Common myeloid progenitor, CD34-positive (primary cell): ENCODE results near the gene BEX1.
"Not testable (repeated sequence)": the region's sequence is repeated elsewhere in the genome, so short reads cannot be mapped to it uniquely, and the experiment has no call there.

Source experiments
- CTCF ChIA-PET: fragments of 350-600 bp; sonication (Branson Sonifier 250); formaldehyde crosslinking; loops from one replicate; lab custom pipeline; 2021; ENCODE audit warnings: antibody characterized with exemption; lab: Charles Lee
- POLR2A ChIA-PET: fragments of 350-600 bp; sonication (Branson Sonifier 250); formaldehyde crosslinking; loops from one replicate; lab custom pipeline; 2021; ENCODE audit warnings: antibody characterized with exemption; lab: Charles Lee
- DNase-seq, 3 donors: peaks; one replicate each; pipeline versions ENCODE4 v3.0.0 to v3.0.0-alpha.2; 2013
- H3K27ac ChIP-seq, 2 experiments: 1 replicate in 1 of 2; 2 replicates in 1 of 2; pipeline ENCODE4 v1.7.0; 2013; ENCODE audit warnings: inconsistent platforms in 2 of 2, low read length in 2 of 2, mild to moderate bottlenecking in 2 of 2, low read depth in 1 of 2, moderate library complexity in 1 of 2; ENCODE audit not compliant: severe bottlenecking in 2 of 2, insufficient read depth in 1 of 2, poor library complexity in 1 of 2
- H3K27me3 ChIP-seq, 5 experiments: replicated peaks in 2 of 5; 1 replicate in 3 of 5; 2 replicates in 2 of 5; pipeline versions ENCODE4 v1.6.1 to v1.7.0; 2013; ENCODE audit warnings: low read length in 4 of 5, mild to moderate bottlenecking in 2 of 5, moderate library complexity in 2 of 5, inconsistent platforms in 1 of 5; ENCODE audit not compliant: insufficient read depth in 5 of 5, control insufficient read depth in 4 of 5
- H3K36me3 ChIP-seq, 4 experiments: 1 replicate in 2 of 4; 2 replicates in 2 of 4; pipeline versions ENCODE4 v1.6.1 to v1.7.0; 2013; ENCODE audit warnings: low read length in 3 of 4, control low read depth in 1 of 4, mild to moderate bottlenecking in 1 of 4; ENCODE audit not compliant: control insufficient read depth in 4 of 4, insufficient read depth in 4 of 4
- H3K4me1 ChIP-seq, 4 experiments: 1 replicate in 3 of 4; 2 replicates in 1 of 4; pipeline versions ENCODE4 v1.6.1 to v1.7.1; 2013; ENCODE audit warnings: low read length in 3 of 4, mild to moderate bottlenecking in 3 of 4, control low read depth in 1 of 4, inconsistent platforms in 1 of 4, moderate library complexity in 1 of 4; ENCODE audit not compliant: control insufficient read depth in 4 of 4, insufficient read depth in 4 of 4; ENCODE audit errors: control extremely low read depth in 1 of 4
- H3K4me3 ChIP-seq, 7 experiments: 1 replicate in 4 of 7; 2 replicates in 3 of 7; pipeline versions ENCODE4 v1.5.1 to v1.7.0; 2013; ENCODE audit warnings: mild to moderate bottlenecking in 7 of 7, low read length in 6 of 7, moderate library complexity in 6 of 7, inconsistent platforms in 2 of 7, low read depth in 2 of 7, control low read depth in 1 of 7; ENCODE audit not compliant: insufficient read depth in 4 of 7, control insufficient read depth in 1 of 7; ENCODE audit errors: extremely low read depth in 1 of 7
- H3K9me3 ChIP-seq, 5 experiments: 1 replicate in 4 of 5; 2 replicates in 1 of 5; pipeline versions ENCODE4 v1.6.1 to v1.7.1; 2013; ENCODE audit warnings: low read length in 4 of 5, mild to moderate bottlenecking in 2 of 5, inconsistent platforms in 1 of 5, low read depth in 1 of 5, moderate library complexity in 1 of 5; ENCODE audit not compliant: control insufficient read depth in 4 of 5, insufficient read depth in 2 of 5; ENCODE audit errors: control extremely low read depth in 1 of 5
- WGBS: methylation state at CpG from one replicate; pipeline ENCODE4 v1.1.5; 2013; ENCODE audit not compliant: insufficient coverage; 5-methylcytosine and 5-hydroxymethylcytosine counted together

Gene BEX1

GRCh38 chrX:103063191-103063845 lies 653 bp downstream of the BEX1 start:
- DNase-seq, result peak; percentile 25 to 68 (median 62)
- POLR2A ChIA-PET, result no interaction called here

GRCh38 chrX:103061486-103061885 lies 2.5 kb downstream of the BEX1 start:
- Histone ChIP-seq H3K9me3 (no peaks in the 10 kb centered on the region), H3K4me3 (no peak overlapping the region), H3K27ac (no peak overlapping the region), H3K4me1 (peaks cover 0 to 10% (median 2%) of the 10 kb centered on the region in 4 experiments), H3K36me3 (no peaks in the 10 kb centered on the region), H3K27me3 (peaks cover 0 to 7% (median 2%) of the 10 kb centered on the region in 5 experiments)
- WGBS, result 71% methylated on average over 3 of the region's 3 CpGs
- no peak for DNase-seq
- CTCF ChIA-PET, result no interaction called here
- POLR2A ChIA-PET, result interaction anchor here (0.6 kb wide), 1 partner anchor 192 kb away, joined by 4 read pairs; no protein-coding TSS in a partner anchor

More at GRCh38 chrX:103063191-103063845, 653 bp downstream of the BEX1 start:
- WGBS, result 23% methylated on average over 9 of the region's 34 CpGs
- CTCF ChIA-PET, result no interaction called here
- Histone ChIP-seq H3K9me3 (no peaks in the 10 kb centered on the region), H3K4me3 (peak overlapping the region in 6 of 7 experiments; percentile 42 to 64 (median 55)), H3K27me3 (peaks cover 0 to 7% (median 0%) of the 10 kb centered on the region in 5 experiments), H3K36me3 (no peaks in the 10 kb centered on the region), H3K27ac (no peak overlapping the region), H3K4me1 (peaks cover 0 to 10% (median 2%) of the 10 kb centered on the region in 4 experiments)

GRCh38 chrX:103056902-103057301 lies 7.1 kb downstream of the BEX1 start:
- no peak for DNase-seq
- no peaks in the 10 kb centered on the region for H3K4me1 ChIP-seq
- no peaks in the 10 kb centered on the region for H3K36me3 ChIP-seq
- 75% methylated on average over 1 of the region's 2 CpGs for WGBS
- CTCF ChIA-PET, result no interaction called here
- peaks cover 0 to 2% (median 0%) of the 10 kb centered on the region in 5 experiments for H3K27me3 ChIP-seq
- POLR2A ChIA-PET, result no interaction called here
- H3K27ac ChIP-seq, result no peak overlapping the region
- H3K9me3 ChIP-seq, result no peaks in the 10 kb centered on the region
- H3K4me3 ChIP-seq, result no peak overlapping the region

- Histone ChIP-seq H3K27ac (no peak overlapping the region), H3K27me3 (peaks cover 0 to 5% (median 2%) of the 10 kb centered on the region in 5 experiments), H3K4me3 (no peak overlapping the region), H3K4me1 (no peaks in the 10 kb centered on the region), H3K9me3 (no peaks in the 10 kb centered on the region), H3K36me3 (no peaks in the 10 kb centered on the region)
- ChIA-PET CTCF (no interaction called here), POLR2A (no interaction called here)
- DNase-seq, result no peak
Observed at GRCh38 chrX:103052625-103053024, 11.3 kb downstream of the BEX1 start.

- Histone ChIP-seq H3K4me3 (no peak overlapping the region), H3K27me3 (peaks cover 0 to 5% (median 0%) of the 10 kb centered on the region in 5 experiments), H3K36me3 (no peaks in the 10 kb centered on the region), H3K4me1 (no peaks in the 10 kb centered on the region), H3K27ac (no peak overlapping the region), H3K9me3 (peaks cover 0 to 2% (median 0%) of the 10 kb centered on the region in 5 experiments)
- WGBS, result 55% methylated on average over 7 of the region's 8 CpGs
- ChIA-PET CTCF (no interaction called here), POLR2A (no interaction called here)
- DNase-seq, result no peak
Observed at GRCh38 chrX:103051260-103051789, 12.6 kb downstream of the BEX1 start.

- CTCF ChIA-PET, H3K27ac ChIP-seq, DNase-seq, H3K4me1 ChIP-seq, H3K27me3 ChIP-seq, H3K36me3 ChIP-seq, H3K4me3 ChIP-seq, POLR2A ChIA-PET, H3K9me3 ChIP-seq: not testable (repeated sequence)
- no CpG with 5 or more reads among the region's 1 CpG for WGBS
Observed at GRCh38 chrX:103033371-103033770, 30.6 kb downstream of the BEX1 start.

GRCh38 chrX:103017542-103017941 lies 46.4 kb downstream of the BEX1 start:
- Histone ChIP-seq H3K27ac (no peak overlapping the region), H3K36me3 (no peaks in the 10 kb centered on the region), H3K4me1 (no peaks in the 10 kb centered on the region), H3K4me3 (no peak overlapping the region), H3K27me3 (no peaks in the 10 kb centered on the region), H3K9me3 (no peaks in the 10 kb centered on the region)
- POLR2A ChIA-PET, result no interaction called here
- CTCF ChIA-PET, result interaction anchor here (0.6 to 1.1 kb wide), 2 partner anchors 31 to 140 kb away, joined by 3 to 4 read pairs; no protein-coding TSS in a partner anchor
- 42% methylated on average over 4 of the region's 4 CpGs for WGBS
- DNase-seq, result no peak
